Panc1 (cell line): ENCODE results near the gene UNC13A. TPM values are rescaled to one million over a fixed set of nuclear protein-coding genes. Genes with fewer than 3 reads are reported as not detected.

Experiments
- ATAC-seq: fragments of 200-7000 bp; cut with Tn5 transposase; 2 replicates; pipeline ENCODE4 v1.9.1; 2020; ENCODE audit warnings: mild to moderate bottlenecking, moderate library complexity
- BruUV-seq: library from RNA; stranded (reverse); fragments of 400-500 nt; replicated peaks from 2 replicates; lab custom pipeline; 2021; lab: Mats Ljungman, UMichigan
- CTCF ChIA-PET: fragments of 300-600 bp; sonication (Branson Sonifier 250); formaldehyde crosslinking; loops from one replicate; lab custom pipeline; 2022; ENCODE audit warnings: antibody characterized with exemption; lab: Charles Lee
- POLR2A ChIA-PET: fragments of 300-600 bp; sonication (Branson Sonifier 250); formaldehyde crosslinking; loops from one replicate; lab custom pipeline; 2022; ENCODE audit warnings: antibody characterized with exemption; lab: Charles Lee
- DNase-seq: peaks from one replicate; pipeline ENCODE4 v3.0.0-alpha.2; 2010; ENCODE audit warnings: low read depth, low spot score
- H3K27ac ChIP-seq: 2 replicates; pipeline ENCODE4 v1.5.1; 2011; ENCODE audit warnings: mild to moderate bottlenecking, low read length, inconsistent platforms
- H3K27me3 ChIP-seq: fragments of 200-500 bp; sonication (Bioruptor generic); 2 replicates; pipeline ENCODE4 v1.6.0; 2014; ENCODE audit warnings: low read length, inconsistent platforms; ENCODE audit not compliant: control insufficient read depth, insufficient read depth
- H3K36me3 ChIP-seq: fragments of 200-500 bp; sonication (Bioruptor generic); 2 replicates; pipeline ENCODE4 v1.5.1; 2014; ENCODE audit warnings: inconsistent platforms, mild to moderate bottlenecking, low read length, moderate library complexity; ENCODE audit not compliant: control insufficient read depth, insufficient read depth
- H3K4me1 ChIP-seq: 2 replicates; pipeline ENCODE4 v1.5.1; 2011; ENCODE audit warnings: inconsistent platforms, mild to moderate bottlenecking, low read length, moderate library complexity; ENCODE audit not compliant: control insufficient read depth, insufficient read depth
- H3K4me3 ChIP-seq, 2 experiments: 2 replicates each; pipeline ENCODE4 v1.5.1; 2011 to 2012; ENCODE audit warnings: low read depth in 2 of 2, low read length in 2 of 2, mild to moderate bottlenecking in 2 of 2, inconsistent platforms in 1 of 2, moderate library complexity in 1 of 2
- H3K9me3 ChIP-seq: fragments of 200-500 bp; sonication (Bioruptor generic); 2 replicates; pipeline ENCODE4 v1.5.1; 2014; ENCODE audit warnings: low read depth, mild to moderate bottlenecking, inconsistent platforms, low read length, moderate library complexity; ENCODE audit not compliant: control insufficient read depth, insufficient read depth
- POLR2AphosphoS5 ChIP-seq: IDR thresholded peaks from 2 replicates; pipeline ENCODE4 v1.6.1; 2012; ENCODE audit warnings: mild to moderate bottlenecking, low read depth, low read length, moderate library complexity
- SIN3A ChIP-seq: IDR thresholded peaks from 2 replicates; pipeline ENCODE4 v1.6.1; 2012; ENCODE audit warnings: low read depth, mild to moderate bottlenecking, low read length, moderate library complexity, borderline replicate concordance; ENCODE audit not compliant: insufficient read depth
- TCF7L2 ChIP-seq: IDR thresholded peaks from 2 replicates; pipeline ENCODE4 v1.6.1; 2011; ENCODE audit warnings: mild to moderate bottlenecking, low read depth, low read length, inconsistent platforms
- in situ Hi-C: cut with HindIII; loops from 2 replicates; pipeline ENCODE4 v1.10.0; 2016; ENCODE audit warnings: low sequenced_read_pairs, low pct_unique_long_range_greater_than_20kb
- intact Hi-C: fragments of 100-400 bp; cut with micrococcal nuclease; formaldehyde crosslinking; loops from one replicate; pipeline ENCODE4 v1.10.0; 2022; ENCODE audit not compliant: unreplicated experiment
- total RNA-seq: library from RNA; stranded (reverse); gene quantifications from one replicate; pipeline ENCODE4 v1.2.1, GENCODE V29; 2021; ENCODE audit not compliant: unreplicated experiment
- TF ChIP-seq, protein P1 (sequence below), 2 experiments: IDR thresholded peaks; 2 replicates each; pipeline ENCODE4 v1.6.1; 2011 to 2012; ENCODE audit warnings: low read depth in 2 of 2, control low read depth in 1 of 2, low read length in 1 of 2, mild to moderate bottlenecking in 1 of 2, moderate library complexity in 1 of 2; ENCODE audit not compliant: insufficient read depth in 1 of 2
- TF ChIP-seq, protein P2 (sequence below): fragments of 450-650 bp; IDR thresholded peaks from 2 replicates; pipeline ENCODE4 v1.5.1; 2017; ENCODE audit warnings: mild to moderate bottlenecking

Gene UNC13A
- total RNA-seq, 1 experiment from 2014 or later: 0.46 TPM

- no TSS peak for BruUV-seq
- POLR2A ChIA-PET: no interaction called here
- no peak for DNase-seq
- TF ChIP-seq TCF7L2 (no peak), POLR2AphosphoS5 (no peak), SIN3A (no peak)
- TF ChIP-seq, protein P1, sequence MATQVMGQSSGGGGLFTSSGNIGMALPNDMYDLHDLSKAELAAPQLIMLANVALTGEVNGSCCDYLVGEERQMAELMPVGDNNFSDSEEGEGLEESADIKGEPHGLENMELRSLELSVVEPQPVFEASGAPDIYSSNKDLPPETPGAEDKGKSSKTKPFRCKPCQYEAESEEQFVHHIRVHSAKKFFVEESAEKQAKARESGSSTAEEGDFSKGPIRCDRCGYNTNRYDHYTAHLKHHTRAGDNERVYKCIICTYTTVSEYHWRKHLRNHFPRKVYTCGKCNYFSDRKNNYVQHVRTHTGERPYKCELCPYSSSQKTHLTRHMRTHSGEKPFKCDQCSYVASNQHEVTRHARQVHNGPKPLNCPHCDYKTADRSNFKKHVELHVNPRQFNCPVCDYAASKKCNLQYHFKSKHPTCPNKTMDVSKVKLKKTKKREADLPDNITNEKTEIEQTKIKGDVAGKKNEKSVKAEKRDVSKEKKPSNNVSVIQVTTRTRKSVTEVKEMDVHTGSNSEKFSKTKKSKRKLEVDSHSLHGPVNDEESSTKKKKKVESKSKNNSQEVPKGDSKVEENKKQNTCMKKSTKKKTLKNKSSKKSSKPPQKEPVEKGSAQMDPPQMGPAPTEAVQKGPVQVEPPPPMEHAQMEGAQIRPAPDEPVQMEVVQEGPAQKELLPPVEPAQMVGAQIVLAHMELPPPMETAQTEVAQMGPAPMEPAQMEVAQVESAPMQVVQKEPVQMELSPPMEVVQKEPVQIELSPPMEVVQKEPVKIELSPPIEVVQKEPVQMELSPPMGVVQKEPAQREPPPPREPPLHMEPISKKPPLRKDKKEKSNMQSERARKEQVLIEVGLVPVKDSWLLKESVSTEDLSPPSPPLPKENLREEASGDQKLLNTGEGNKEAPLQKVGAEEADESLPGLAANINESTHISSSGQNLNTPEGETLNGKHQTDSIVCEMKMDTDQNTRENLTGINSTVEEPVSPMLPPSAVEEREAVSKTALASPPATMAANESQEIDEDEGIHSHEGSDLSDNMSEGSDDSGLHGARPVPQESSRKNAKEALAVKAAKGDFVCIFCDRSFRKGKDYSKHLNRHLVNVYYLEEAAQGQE (IDR thresholded peaks at IDR 0.05; ENCODE audit: insufficient read depth in 1 of 2, low read depth in 2 of 2, low read length in 1 of 2): no peak
- TF ChIP-seq, protein P2, sequence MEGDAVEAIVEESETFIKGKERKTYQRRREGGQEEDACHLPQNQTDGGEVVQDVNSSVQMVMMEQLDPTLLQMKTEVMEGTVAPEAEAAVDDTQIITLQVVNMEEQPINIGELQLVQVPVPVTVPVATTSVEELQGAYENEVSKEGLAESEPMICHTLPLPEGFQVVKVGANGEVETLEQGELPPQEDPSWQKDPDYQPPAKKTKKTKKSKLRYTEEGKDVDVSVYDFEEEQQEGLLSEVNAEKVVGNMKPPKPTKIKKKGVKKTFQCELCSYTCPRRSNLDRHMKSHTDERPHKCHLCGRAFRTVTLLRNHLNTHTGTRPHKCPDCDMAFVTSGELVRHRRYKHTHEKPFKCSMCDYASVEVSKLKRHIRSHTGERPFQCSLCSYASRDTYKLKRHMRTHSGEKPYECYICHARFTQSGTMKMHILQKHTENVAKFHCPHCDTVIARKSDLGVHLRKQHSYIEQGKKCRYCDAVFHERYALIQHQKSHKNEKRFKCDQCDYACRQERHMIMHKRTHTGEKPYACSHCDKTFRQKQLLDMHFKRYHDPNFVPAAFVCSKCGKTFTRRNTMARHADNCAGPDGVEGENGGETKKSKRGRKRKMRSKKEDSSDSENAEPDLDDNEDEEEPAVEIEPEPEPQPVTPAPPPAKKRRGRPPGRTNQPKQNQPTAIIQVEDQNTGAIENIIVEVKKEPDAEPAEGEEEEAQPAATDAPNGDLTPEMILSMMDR: no peak
- no peaks in the 10 kb centered on the region for H3K36me3 ChIP-seq
- 0 out of 2 replicates have a peak, but pooled peaks cover 2% of the 10 kb centered on the region for H3K27me3 ChIP-seq
- intact Hi-C loops (no loop called here), in situ Hi-C loops (no loop called here)
- no peaks in the 10 kb centered on the region for H3K4me1 ChIP-seq
- H3K27ac ChIP-seq: no peak overlapping the region
- ATAC-seq: no peak
- CTCF ChIA-PET: interaction anchor here (0.5 kb wide), 1 partner anchor 66 kb away, joined by 4 read pairs; no protein-coding TSS in a partner anchor
- peak overlapping the region in 1 of 2 experiments; percentile 29; a peak in 1 of 4 replicates for H3K4me3 ChIP-seq
- no peaks in the 10 kb centered on the region for H3K9me3 ChIP-seq
Measured at GRCh38 chr19:17679526-17680229, 8.5 kb downstream of the UNC13A start.

DNA sequence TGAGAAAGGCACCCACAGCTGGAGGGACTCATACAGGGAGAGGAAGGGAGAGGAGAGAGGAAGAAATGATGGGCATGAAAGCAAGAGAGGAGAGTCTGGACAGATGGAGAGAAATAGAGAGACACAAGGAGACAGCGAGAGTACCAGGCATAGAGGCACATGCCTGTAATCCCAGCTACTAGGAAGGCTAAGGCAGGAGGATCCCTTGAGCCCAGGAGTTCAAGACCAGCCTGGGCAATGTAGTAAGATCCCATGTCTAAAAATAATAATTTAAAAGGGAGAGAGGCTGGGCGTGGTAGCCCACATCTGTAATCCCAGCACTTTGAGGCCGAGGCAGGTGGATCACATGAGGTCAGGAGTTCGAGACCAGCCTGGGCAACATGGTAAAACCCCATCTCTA lies 9.3 kb downstream of the UNC13A start:
- ChIA-PET POLR2A (no interaction called here), CTCF (interaction anchor here (0.5 kb wide), 1 partner anchor 66 kb away, joined by 4 read pairs; no protein-coding TSS in a partner anchor)
- no TSS peak for BruUV-seq
- Histone ChIP-seq H3K27me3 (0 out of 2 replicates have a peak, but pooled peaks cover 2% of the 10 kb centered on the region), H3K4me1 (no peaks in the 10 kb centered on the region), H3K36me3 (no peaks in the 10 kb centered on the region), H3K27ac (no peak overlapping the region), H3K9me3 (no peaks in the 10 kb centered on the region), H3K4me3 (no peak overlapping the region)
- in situ Hi-C loops (no loop called here), intact Hi-C loops (no loop called here)
- ATAC-seq: no peak
- DNase-seq: no peak
- TF ChIP-seq TCF7L2: no peak

DNA sequence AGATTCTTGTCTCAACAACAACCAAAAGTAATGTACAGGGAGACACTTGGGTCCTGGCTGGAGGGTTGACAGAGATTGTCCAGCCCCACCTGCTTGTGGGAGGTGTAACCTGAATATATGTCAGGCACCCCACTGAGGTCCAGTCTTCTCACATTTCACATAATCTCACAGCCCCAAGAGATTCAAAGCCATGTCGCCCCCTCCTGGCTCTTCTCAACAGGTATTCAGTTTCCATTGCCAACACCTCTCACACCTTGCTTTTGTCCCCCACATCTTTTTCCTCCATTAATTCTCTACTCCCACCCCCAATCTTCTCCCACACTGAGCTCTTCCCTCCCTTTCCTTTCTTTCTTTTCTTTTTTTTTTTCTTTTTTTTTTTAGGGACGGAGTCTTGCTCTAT lies 11.2 kb downstream of the UNC13A start:
- ChIA-PET CTCF (interaction anchor here (1.4 kb wide), 1 partner anchor 89 kb away, joined by 4 read pairs; no protein-coding TSS in a partner anchor), POLR2A (interaction anchor here (0.6 kb wide), 1 partner anchor 9 kb away, joined by 4 read pairs; no protein-coding TSS in a partner anchor)
- Histone ChIP-seq H3K4me1 (no peaks in the 10 kb centered on the region), H3K4me3 (no peak overlapping the region), H3K27me3 (0 out of 2 replicates have a peak, but pooled peaks cover 2% of the 10 kb centered on the region), H3K9me3 (no peaks in the 10 kb centered on the region), H3K36me3 (no peaks in the 10 kb centered on the region), H3K27ac (no peak overlapping the region)
- BruUV-seq: no TSS peak
- TF ChIP-seq, protein P1 (IDR thresholded peaks at IDR 0.05; ENCODE audit: insufficient read depth in 1 of 2, low read depth in 2 of 2, low read length in 1 of 2): no peak
- TF ChIP-seq, protein P2: no peak; the same call in 1 of the 2 replicates
- TF ChIP-seq SIN3A (no peak), POLR2AphosphoS5 (no peak), TCF7L2 (no peak)
- intact Hi-C loops: no loop called here
- no peak for ATAC-seq
- in situ Hi-C loops: no loop called here
- no peak for DNase-seq
